ENCODE measurements around the gene ALPL. TPM values are rescaled to one million over a fixed set of nuclear protein-coding genes. Genes with fewer than 3 reads are reported as not detected.

ALPL gene
- total RNA-seq, 1 donor from 2014 or later: 11.7 TPM

DNA sequence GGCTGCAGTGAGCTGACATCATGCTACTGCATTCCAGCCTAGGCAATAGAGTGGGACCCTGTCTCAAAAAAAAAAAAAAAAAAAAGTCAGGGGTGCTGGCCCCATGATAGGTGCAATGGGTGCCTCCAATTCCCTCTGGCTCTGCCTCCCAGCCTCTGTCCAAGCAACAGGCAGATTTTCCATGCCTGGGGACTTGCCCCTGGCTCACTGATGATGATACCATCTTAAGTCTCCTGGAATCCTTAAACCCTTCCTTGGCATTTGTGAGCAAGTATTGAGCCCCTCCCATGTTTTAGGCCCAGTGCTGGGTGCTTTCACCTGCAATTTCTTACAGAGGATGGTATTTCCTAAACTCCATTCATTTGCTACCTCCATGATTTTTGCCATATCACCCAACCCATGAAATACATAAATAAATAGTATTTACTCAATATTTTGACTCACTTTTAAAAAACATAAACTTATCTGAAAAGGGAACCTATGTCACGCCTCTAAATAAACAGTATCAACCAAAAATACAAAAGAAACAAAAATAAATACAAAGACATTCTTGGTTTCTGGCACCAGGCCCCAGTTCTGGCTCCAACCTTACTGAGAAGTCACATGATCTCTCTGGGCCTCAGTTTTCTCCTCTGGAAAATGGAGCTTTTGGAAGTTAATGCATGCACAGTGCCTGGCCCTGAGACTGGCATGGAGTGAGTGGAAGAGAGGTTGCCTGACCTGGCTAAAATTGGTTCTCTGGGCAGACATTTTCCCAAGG is 1.5 kb upstream of the ALPL start:
- Mint-ChIP-seq H3K27ac (ENCODE audit: unreplicated experiment) (peak overlapping the region; percentile 20), H3K9me3 (ENCODE audit: unreplicated experiment) (no peaks in the 10 kb centered on the region), H3K4me3 (ENCODE audit: unreplicated experiment) (no peak overlapping the region), H3K27me3 (ENCODE audit: unreplicated experiment) (peaks cover 11% of the 10 kb centered on the region), H3K36me3 (ENCODE audit: low read depth, unreplicated experiment) (no peaks in the 10 kb centered on the region), H3K4me1 (ENCODE audit: unreplicated experiment) (peaks cover 11% of the 10 kb centered on the region)
- TF ChIP-seq, protein P1, sequence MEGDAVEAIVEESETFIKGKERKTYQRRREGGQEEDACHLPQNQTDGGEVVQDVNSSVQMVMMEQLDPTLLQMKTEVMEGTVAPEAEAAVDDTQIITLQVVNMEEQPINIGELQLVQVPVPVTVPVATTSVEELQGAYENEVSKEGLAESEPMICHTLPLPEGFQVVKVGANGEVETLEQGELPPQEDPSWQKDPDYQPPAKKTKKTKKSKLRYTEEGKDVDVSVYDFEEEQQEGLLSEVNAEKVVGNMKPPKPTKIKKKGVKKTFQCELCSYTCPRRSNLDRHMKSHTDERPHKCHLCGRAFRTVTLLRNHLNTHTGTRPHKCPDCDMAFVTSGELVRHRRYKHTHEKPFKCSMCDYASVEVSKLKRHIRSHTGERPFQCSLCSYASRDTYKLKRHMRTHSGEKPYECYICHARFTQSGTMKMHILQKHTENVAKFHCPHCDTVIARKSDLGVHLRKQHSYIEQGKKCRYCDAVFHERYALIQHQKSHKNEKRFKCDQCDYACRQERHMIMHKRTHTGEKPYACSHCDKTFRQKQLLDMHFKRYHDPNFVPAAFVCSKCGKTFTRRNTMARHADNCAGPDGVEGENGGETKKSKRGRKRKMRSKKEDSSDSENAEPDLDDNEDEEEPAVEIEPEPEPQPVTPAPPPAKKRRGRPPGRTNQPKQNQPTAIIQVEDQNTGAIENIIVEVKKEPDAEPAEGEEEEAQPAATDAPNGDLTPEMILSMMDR (IDR thresholded peaks at IDR 0.05; ENCODE audit: unreplicated experiment): no peak
- DNase-seq (ENCODE audit: low spot score): no peak

DNA sequence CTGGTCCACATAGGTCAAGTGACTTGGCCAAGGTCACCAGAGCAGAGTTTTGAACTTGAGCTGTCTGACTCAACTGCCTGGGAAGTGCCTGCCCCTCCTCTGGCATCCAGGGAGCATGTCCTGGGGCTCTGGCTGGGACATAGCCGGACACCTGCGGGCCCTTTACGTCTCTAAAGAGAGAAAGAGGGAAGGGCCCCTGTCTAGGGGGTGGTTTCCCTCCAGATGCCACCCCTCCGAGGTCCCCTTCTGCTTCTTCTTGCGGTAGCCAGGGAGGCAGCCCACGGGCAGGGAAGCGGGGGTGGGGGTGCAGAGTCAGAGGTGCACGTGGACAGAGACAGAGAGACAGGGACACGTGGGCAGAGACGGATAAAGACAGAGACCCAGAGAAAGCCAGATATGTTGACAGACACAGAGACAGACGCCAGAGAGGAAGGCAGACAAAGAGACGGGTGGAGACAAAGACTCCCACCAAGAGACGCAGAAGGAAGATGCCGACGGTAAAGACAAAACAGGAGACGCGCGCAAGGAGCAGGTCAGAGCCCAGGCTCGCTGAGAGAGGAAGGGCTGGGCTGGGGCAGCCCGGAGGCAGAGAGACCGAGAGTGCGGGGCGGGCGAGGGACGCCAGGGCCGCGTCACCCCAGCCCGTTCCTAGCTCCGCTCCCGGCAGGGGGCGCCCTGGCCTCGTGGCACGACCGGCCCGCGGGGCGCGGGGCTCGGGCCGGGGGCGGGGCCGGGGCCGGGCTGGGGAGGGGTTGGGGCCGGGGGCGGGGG is 458 bp upstream of the ALPL start:
- Mint-ChIP-seq H3K4me1 (ENCODE audit: unreplicated experiment) (peaks cover 9% of the 10 kb centered on the region), H3K36me3 (ENCODE audit: low read depth, unreplicated experiment) (no peaks in the 10 kb centered on the region), H3K4me3 (ENCODE audit: unreplicated experiment) (peak overlapping the region; percentile 82), H3K27ac (ENCODE audit: unreplicated experiment) (peak overlapping the region; percentile 17), H3K27me3 (ENCODE audit: unreplicated experiment) (peaks cover 11% of the 10 kb centered on the region), H3K9me3 (ENCODE audit: unreplicated experiment) (no peaks in the 10 kb centered on the region)
- peak; percentile 89 for DNase-seq (ENCODE audit: low spot score)
- TF ChIP-seq, protein P1 (IDR thresholded peaks at IDR 0.05; ENCODE audit: unreplicated experiment): peak; percentile 56

DNA sequence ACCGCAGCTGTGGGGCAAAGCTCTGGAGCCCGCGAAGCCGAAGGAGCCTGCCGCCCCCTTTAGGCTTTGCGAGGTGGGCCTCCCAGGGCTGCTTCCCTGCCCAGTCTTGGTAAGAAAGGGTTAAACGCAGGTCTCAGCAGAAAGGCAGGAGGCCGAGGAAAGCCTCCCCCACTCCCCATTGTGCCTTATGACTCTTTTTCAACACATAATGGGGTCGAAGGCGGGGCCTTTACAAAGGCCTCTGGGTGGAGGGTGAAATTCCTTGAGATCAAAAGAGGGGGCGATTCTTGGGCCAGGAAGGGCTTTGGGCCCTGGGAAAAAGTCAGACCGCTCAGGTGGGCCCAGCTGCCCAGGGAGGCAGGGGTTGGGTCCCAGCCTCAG is 880 bp downstream of the ALPL start:
- H3K4me1 Mint-ChIP-seq (ENCODE audit: unreplicated experiment): peaks cover 9% of the 10 kb centered on the region
- TF ChIP-seq, protein P1 (IDR thresholded peaks at IDR 0.05; ENCODE audit: unreplicated experiment): no peak
- H3K36me3 Mint-ChIP-seq (ENCODE audit: low read depth, unreplicated experiment): no peaks in the 10 kb centered on the region
- H3K9me3 Mint-ChIP-seq (ENCODE audit: unreplicated experiment): no peaks in the 10 kb centered on the region
- H3K4me3 Mint-ChIP-seq (ENCODE audit: unreplicated experiment): no peak overlapping the region
- H3K27ac Mint-ChIP-seq (ENCODE audit: unreplicated experiment): no peak overlapping the region
- DNase-seq (ENCODE audit: low spot score): no peak
- H3K27me3 Mint-ChIP-seq (ENCODE audit: unreplicated experiment): peaks cover 11% of the 10 kb centered on the region

DNA sequence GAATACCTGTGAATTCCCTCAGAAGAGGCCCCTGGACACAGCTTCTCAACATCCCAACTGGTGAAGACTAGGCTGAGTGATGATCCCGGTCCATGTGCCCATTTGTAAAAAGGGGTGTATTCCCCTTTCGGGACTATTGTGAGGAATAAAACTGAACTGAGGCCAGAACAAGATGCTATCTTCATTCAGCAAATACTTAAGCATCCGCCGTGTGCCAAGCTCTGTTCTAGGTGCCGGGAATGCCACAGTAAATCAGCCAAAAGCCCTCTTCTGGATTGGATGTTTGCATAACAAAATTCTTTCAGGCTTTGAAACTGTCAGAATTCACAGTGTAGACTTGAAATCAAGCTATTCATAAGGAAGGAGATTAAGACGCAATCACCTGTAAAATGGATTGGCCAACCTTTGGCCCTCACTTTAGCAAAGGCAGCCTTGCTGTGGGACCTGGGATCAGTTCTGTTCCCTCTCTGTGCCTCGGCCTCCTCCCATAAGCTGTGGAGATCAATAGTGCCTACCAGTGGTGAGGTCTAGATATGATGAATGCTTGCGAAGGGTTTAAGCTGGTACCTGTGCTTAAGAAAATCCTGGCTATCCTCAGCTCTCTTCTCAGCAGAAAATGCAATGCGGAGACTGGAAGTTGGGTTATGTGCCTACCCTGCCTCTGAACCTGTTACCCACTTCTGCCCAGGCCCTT is 1.8 kb downstream of the ALPL start:
- H3K9me3 Mint-ChIP-seq (ENCODE audit: unreplicated experiment): no peaks in the 10 kb centered on the region
- peaks cover 9% of the 10 kb centered on the region for H3K4me1 Mint-ChIP-seq (ENCODE audit: unreplicated experiment)
- H3K27me3 Mint-ChIP-seq (ENCODE audit: unreplicated experiment): peaks cover 10% of the 10 kb centered on the region
- no peak overlapping the region for H3K27ac Mint-ChIP-seq (ENCODE audit: unreplicated experiment)
- no peaks in the 10 kb centered on the region for H3K36me3 Mint-ChIP-seq (ENCODE audit: low read depth, unreplicated experiment)
- no peak for DNase-seq (ENCODE audit: low spot score)
- H3K4me3 Mint-ChIP-seq (ENCODE audit: unreplicated experiment): no peak overlapping the region
- TF ChIP-seq, protein P1 (IDR thresholded peaks at IDR 0.05; ENCODE audit: unreplicated experiment): no peak
